ENCODE results near the gene SH3BGR. TPM values are rescaled to one million over a fixed set of nuclear protein-coding genes. Genes with fewer than 3 reads are reported as not detected.

The SH3BGR gene
- total RNA-seq, 2 experiments from 2014 or later: 0.88 to 1.7 TPM

- DNase-seq: no peak
- Mint-ChIP-seq H3K27me3 (no peaks in the 10 kb centered on the region), H3K27ac (no peak overlapping the region), H3K4me3 (no peak overlapping the region), H3K9me3 (no peaks in the 10 kb centered on the region), H3K36me3 (ENCODE audit: low read depth) (no peaks in the 10 kb centered on the region), H3K4me1 (no peaks in the 10 kb centered on the region)
- POLR2A ChIA-PET: no interaction called here
- CTCF ChIA-PET: no interaction called here
Observed at GRCh38 chr21:39503123-39503762, 51.5 kb downstream of the SH3BGR start.

DNA sequence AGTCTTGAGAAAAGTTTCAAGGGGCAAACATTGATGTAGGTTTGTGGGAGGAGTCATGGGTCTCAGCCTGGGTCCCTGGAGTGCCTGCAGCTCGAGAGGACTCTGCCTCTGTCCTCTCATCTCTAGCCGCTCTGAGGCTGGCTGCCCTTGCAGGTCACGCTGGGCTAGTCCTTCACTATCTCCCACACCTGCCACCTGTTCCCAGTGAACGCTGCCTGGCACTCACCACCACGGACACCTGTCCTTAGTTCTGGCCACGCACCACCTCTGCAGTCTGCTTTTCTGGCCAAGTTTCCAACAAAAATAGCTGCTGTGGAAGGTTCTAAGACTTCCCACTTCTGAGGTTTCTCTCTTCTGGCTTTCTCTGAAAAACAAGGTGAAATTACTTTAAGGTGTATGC, 52.5 kb downstream of the SH3BGR start:
- Mint-ChIP-seq H3K27ac (no peak overlapping the region), H3K4me3 (no peak overlapping the region), H3K4me1 (no peaks in the 10 kb centered on the region), H3K9me3 (no peaks in the 10 kb centered on the region), H3K27me3 (no peaks in the 10 kb centered on the region), H3K36me3 (ENCODE audit: low read depth) (no peaks in the 10 kb centered on the region)
- DNase-seq: no peak
- POLR2A ChIA-PET: no interaction called here
- CTCF ChIA-PET: no interaction called here

- Mint-ChIP-seq H3K9me3 (no peaks in the 10 kb centered on the region), H3K36me3 (ENCODE audit: low read depth) (no peaks in the 10 kb centered on the region), H3K4me3 (no peak overlapping the region), H3K27ac (no peak overlapping the region), H3K27me3 (no peaks in the 10 kb centered on the region), H3K4me1 (no peaks in the 10 kb centered on the region)
- CTCF ChIA-PET: interaction anchor here (0.6 to 0.7 kb wide), 2 partner anchors 8 to 1530 kb away, joined by 3 to 4 read pairs; no protein-coding TSS in a partner anchor
- DNase-seq: no peak
- POLR2A ChIA-PET: no interaction called here
Observed at GRCh38 chr21:39510240-39510639, 58.5 kb downstream of the SH3BGR start.

DNA sequence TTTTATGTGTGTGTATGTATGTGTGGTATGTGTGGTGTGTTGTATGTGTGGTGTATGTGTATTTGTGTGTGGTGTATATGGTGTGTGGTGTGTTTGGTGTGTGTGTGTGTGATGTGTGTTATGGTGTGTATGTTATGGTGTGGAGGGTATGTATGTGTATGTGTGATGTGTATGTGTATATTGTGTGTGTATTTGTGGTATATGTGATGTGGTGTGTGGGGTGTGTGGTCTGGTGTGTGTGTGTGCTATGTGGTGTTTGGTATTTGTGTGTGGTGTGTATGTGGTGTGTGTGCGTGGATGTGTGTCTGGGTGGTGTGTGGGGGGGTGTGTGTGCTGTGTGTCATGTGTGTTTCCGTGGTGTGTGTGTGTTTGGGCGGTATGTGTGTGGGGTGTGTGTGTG, 59.3 kb downstream of the SH3BGR start:
- ChIA-PET CTCF (no interaction called here), POLR2A (no interaction called here)
- no peaks in the 10 kb centered on the region for H3K36me3 Mint-ChIP-seq (ENCODE audit: low read depth)
- H3K27me3 Mint-ChIP-seq: no peaks in the 10 kb centered on the region
- H3K4me3 Mint-ChIP-seq: no peak overlapping the region
- DNase-seq: no peak
- H3K27ac Mint-ChIP-seq: no peak overlapping the region
- no peaks in the 10 kb centered on the region for H3K4me1 Mint-ChIP-seq
- no peaks in the 10 kb centered on the region for H3K9me3 Mint-ChIP-seq

DNA sequence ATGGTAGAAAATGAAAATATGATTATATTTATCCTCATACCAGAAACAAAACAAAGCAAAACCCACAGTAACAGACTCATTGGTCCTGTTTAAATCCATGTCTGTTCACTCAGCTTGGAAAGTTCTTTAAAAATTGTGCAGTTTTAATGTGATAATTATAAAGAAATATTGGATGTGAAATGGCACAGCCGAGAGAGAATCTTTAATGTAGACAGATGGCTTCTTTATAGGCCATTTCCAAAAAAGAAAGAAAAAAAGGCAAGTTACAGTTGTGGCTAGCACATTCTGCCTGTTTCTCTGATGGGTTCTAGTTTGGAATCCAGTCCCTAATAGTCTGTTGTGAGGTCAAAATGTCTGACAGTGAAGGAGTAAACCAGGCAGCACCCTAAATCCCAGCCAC, 62.0 kb downstream of the SH3BGR start:
- Mint-ChIP-seq H3K4me3 (no peak overlapping the region), H3K27me3 (no peaks in the 10 kb centered on the region), H3K4me1 (no peaks in the 10 kb centered on the region), H3K27ac (no peak overlapping the region), H3K9me3 (no peaks in the 10 kb centered on the region), H3K36me3 (ENCODE audit: low read depth) (no peaks in the 10 kb centered on the region)
- no peak for DNase-seq
- ChIA-PET POLR2A (no interaction called here), CTCF (no interaction called here)

- no peaks in the 10 kb centered on the region for H3K36me3 Mint-ChIP-seq (ENCODE audit: low read depth)
- no peaks in the 10 kb centered on the region for H3K9me3 Mint-ChIP-seq
- peaks cover 3% of the 10 kb centered on the region for H3K27me3 Mint-ChIP-seq
- ChIA-PET POLR2A (no interaction called here), CTCF (interaction anchor here (3.9 kb wide), 1 partner anchor 201 kb away, joined by 25 read pairs; no protein-coding TSS in a partner anchor)
- no peak overlapping the region for H3K4me3 Mint-ChIP-seq
- H3K27ac Mint-ChIP-seq: no peak overlapping the region
- H3K4me1 Mint-ChIP-seq: no peaks in the 10 kb centered on the region
- no peak for DNase-seq
Observed at GRCh38 chr21:39515684-39516472, 64.1 kb downstream of the SH3BGR start.

- no peak overlapping the region for H3K27ac Mint-ChIP-seq
- ChIA-PET CTCF (interaction anchor here (0.6 to 3.9 kb wide), 12 partner anchors 8 to 947 kb away, joined by 3 to 25 read pairs (median 3); partner anchors contain the start of gene SH3BGR), POLR2A (no interaction called here)
- DNase-seq: peak; percentile 35
- no peaks in the 10 kb centered on the region for H3K36me3 Mint-ChIP-seq (ENCODE audit: low read depth)
- no peak overlapping the region for H3K4me3 Mint-ChIP-seq
- H3K4me1 Mint-ChIP-seq: no peaks in the 10 kb centered on the region
- H3K27me3 Mint-ChIP-seq: peaks cover 6% of the 10 kb centered on the region
- H3K9me3 Mint-ChIP-seq: no peaks in the 10 kb centered on the region
Observed at GRCh38 chr21:39518055-39518846, 66.5 kb downstream of the SH3BGR start.

- H3K27ac Mint-ChIP-seq: no peak overlapping the region
- CTCF ChIA-PET: interaction anchor here (0.6 to 3.9 kb wide), 9 partner anchors 9 to 602 kb away, joined by 3 to 25 read pairs (median 4); partner anchors contain the start of gene SH3BGR
- POLR2A ChIA-PET: no interaction called here
- no peaks in the 10 kb centered on the region for H3K9me3 Mint-ChIP-seq
- no peaks in the 10 kb centered on the region for H3K4me1 Mint-ChIP-seq
- no peak overlapping the region for H3K4me3 Mint-ChIP-seq
- DNase-seq: no peak
- H3K27me3 Mint-ChIP-seq: peaks cover 6% of the 10 kb centered on the region
- H3K36me3 Mint-ChIP-seq (ENCODE audit: low read depth): no peaks in the 10 kb centered on the region
Observed at GRCh38 chr21:39518847-39519210, 67.1 kb downstream of the SH3BGR start.

DNA sequence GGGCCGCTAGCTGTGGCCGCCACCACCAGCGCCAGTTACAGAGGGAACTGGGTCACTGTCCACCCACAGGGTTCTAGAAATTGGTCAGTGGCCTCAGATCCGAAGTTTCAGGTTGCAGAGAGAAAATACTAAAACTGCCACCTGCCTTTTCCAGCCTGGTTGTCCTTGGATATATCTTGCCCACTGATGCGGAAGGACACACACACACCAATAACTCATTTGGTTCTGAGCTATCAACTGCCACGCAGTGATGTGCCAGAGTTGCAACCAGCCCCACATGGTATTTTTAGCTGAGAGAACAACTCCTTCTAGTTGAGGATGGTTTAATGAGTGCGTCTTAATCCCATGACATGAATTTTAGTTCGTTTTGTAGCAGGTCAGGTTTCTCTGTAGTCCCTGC, 68.1 kb downstream of the SH3BGR start:
- CTCF ChIA-PET: no interaction called here
- no peaks in the 10 kb centered on the region for H3K36me3 Mint-ChIP-seq (ENCODE audit: low read depth)
- H3K27me3 Mint-ChIP-seq: peaks cover 6% of the 10 kb centered on the region

DNA sequence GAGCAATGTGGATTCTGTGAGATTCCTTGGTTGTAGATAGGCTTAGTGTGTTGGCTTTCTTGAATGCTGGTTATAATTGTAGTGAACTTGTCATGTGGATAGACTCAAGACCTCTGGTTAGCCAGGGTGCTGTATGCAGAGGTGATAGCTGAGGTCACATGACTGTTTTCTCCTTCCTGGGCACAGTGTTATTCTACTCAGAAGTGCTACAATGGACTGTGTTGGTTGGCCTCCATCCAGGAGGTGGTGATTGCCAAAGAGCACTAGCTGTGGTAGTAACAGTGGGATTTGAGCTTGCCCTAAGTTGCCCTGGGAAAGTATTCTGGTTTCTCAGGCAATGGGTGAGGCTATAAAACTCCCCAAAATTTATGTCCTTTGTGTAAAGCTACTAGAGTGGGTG, 71.6 kb downstream of the SH3BGR start:
- POLR2A ChIA-PET: no interaction called here
- H3K36me3 Mint-ChIP-seq (ENCODE audit: low read depth): no peaks in the 10 kb centered on the region

More for the DNA sequence above, 68.1 kb downstream of the SH3BGR start:
- no peaks in the 10 kb centered on the region for H3K9me3 Mint-ChIP-seq
- H3K27ac Mint-ChIP-seq: no peak overlapping the region
- POLR2A ChIA-PET: no interaction called here
- H3K4me3 Mint-ChIP-seq: no peak overlapping the region
- no peaks in the 10 kb centered on the region for H3K4me1 Mint-ChIP-seq
- DNase-seq: no peak

DNA sequence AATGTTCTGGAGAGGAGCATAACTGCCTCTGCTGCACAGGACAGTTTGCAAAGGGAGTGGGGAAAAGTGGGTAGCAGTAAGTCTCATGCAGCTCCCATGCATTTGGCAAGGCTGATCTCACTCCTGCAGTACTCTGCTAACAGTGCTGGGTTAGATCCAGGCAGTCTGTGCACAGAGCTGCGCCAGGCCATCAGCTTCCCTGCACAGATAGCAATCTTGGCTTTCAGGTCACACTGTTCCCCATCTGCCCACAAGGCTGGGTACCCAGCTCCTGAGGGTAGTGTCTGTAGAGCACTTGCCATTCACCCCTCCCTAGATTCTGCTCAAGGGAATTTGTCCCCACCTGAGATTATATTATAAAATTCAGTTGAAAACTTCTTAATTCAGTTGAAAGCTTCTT, 72.1 kb downstream of the SH3BGR start:
- CTCF ChIA-PET: no interaction called here
- no peaks in the 10 kb centered on the region for H3K4me1 Mint-ChIP-seq
- H3K9me3 Mint-ChIP-seq: no peaks in the 10 kb centered on the region

More for the DNA sequence above, 71.6 kb downstream of the SH3BGR start:
- Mint-ChIP-seq H3K27me3 (peaks cover 6% of the 10 kb centered on the region), H3K9me3 (no peaks in the 10 kb centered on the region), H3K27ac (no peak overlapping the region), H3K4me3 (no peak overlapping the region), H3K4me1 (no peaks in the 10 kb centered on the region)
- CTCF ChIA-PET: no interaction called here
- DNase-seq: no peak

GRCh38 chr21:39525129-39525528, 73.4 kb downstream of the SH3BGR start:
- no peak overlapping the region for H3K27ac Mint-ChIP-seq
- H3K27me3 Mint-ChIP-seq: peaks cover 6% of the 10 kb centered on the region
- CTCF ChIA-PET: no interaction called here
- H3K4me1 Mint-ChIP-seq: no peaks in the 10 kb centered on the region
- no peaks in the 10 kb centered on the region for H3K9me3 Mint-ChIP-seq
- H3K36me3 Mint-ChIP-seq (ENCODE audit: low read depth): no peaks in the 10 kb centered on the region
- DNase-seq: no peak
- POLR2A ChIA-PET: no interaction called here
- no peak overlapping the region for H3K4me3 Mint-ChIP-seq

More for the DNA sequence above, 72.1 kb downstream of the SH3BGR start:
- POLR2A ChIA-PET: no interaction called here
- H3K4me3 Mint-ChIP-seq: no peak overlapping the region
- H3K27ac Mint-ChIP-seq: no peak overlapping the region
- H3K36me3 Mint-ChIP-seq (ENCODE audit: low read depth): no peaks in the 10 kb centered on the region
- DNase-seq: no peak
- peaks cover 6% of the 10 kb centered on the region for H3K27me3 Mint-ChIP-seq

- Mint-ChIP-seq H3K27ac (no peak overlapping the region), H3K9me3 (no peaks in the 10 kb centered on the region), H3K4me3 (no peak overlapping the region), H3K36me3 (ENCODE audit: low read depth) (no peaks in the 10 kb centered on the region), H3K4me1 (no peaks in the 10 kb centered on the region), H3K27me3 (peaks cover 3% of the 10 kb centered on the region)
- POLR2A ChIA-PET: no interaction called here
- CTCF ChIA-PET: no interaction called here
- no peak for DNase-seq
Observed at GRCh38 chr21:39525601-39526000, 73.8 kb downstream of the SH3BGR start.
